Measurements from ENCODE around the gene TERB1.
"Not testable (repeated sequence)": the region's sequence is repeated elsewhere in the genome, so short reads cannot be mapped to it uniquely, and the experiment has no call there.

Gene TERB1

DNA sequence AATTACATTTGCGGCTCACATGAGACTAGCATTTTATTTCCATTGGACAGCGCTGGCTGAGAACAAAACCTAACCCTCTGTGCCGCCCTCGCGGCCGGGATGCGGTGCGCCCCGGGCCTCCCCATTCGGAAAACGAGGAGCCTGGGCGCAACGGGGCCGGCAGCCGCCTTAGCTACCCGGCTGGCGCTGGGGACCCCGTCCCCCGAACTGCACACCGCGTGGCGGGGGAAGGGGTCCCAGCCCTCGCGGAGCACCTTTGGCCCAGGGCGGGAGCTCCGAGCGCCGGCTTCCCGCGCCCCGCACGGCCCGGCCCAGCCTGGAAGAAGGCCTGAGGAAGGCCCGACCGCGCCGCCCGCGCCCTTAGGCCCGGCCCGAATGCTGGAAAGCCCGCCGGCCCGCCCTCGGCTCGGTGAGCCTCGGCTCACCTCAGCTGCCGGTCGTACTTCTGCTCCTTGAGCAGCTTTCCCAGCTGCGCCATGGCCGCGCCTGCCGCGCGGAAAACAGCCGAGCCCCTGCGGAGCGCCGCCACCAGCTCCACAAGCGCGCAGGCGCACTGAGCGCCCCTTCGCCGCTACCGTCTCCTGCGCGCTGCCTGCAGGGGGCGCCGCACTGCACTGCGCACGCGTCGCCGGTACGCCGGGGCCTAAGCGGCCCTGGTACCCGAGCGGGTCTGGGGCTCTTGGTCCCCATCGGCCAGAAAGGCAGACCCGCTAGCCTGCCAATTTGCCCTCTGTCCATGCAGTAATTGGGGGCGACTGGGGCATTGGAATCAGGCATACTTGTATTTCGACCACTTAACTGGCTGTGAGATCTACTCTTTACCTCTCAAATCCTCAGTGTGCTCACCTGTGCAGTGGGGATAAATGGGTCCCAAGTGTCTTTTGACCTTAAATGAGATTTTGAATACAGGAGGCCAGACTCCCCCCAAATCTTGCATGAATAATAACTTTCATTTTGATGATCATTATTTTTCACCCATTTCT is 29.3 kb upstream of the TERB1 start, which contains the start of gene NAE1:
Gene NAE1 (minus strand): TSS at position 555 of the 983 bp plus-strand sequence. CDS start 77 bp downstream, at position 478.
- peak; percentile 88 for DNase-seq (ENCODE audit: low spot score)

DNA sequence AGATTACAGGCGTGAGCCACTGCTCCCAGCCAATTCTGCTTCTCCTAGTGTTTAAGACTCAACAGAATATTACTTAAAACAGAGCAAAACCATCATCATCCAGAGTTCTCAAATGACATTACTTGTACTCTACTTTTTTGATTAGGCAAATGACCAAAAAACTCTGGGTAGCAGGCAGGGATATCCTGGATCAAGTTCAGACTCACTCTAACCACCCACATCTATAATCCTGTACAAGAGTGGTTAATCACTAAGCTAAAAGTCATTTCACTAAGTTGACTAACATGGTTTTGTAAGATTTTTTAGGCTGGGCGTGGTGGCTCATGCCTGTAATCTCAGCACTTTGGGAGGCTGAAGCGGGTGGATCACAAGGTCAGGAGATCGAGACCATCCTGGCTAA is 22.6 kb upstream of the TERB1 start:
- DNase-seq (ENCODE audit: low spot score), result no peak

DNA sequence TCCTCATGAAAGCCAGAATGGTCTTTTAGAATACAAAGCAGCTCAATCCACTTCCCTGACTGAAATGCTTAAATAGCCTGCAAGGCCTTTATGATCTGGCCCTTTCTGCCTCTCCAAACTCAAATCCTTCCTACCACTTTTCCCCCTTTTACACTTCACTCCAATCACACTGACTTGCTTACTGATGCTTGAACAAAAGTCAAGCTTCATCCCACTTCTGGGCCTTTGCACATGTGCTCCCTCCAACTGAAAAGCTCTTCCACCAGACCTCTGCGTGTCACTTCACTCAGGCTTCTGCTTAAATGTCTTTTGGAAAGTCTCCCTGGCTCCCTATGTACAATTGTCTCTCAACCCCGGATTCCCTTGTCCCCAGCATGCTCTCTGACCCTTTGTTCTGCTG is 13.3 kb upstream of the TERB1 start:
- DNase-seq (ENCODE audit: low spot score), result no peak

DNA sequence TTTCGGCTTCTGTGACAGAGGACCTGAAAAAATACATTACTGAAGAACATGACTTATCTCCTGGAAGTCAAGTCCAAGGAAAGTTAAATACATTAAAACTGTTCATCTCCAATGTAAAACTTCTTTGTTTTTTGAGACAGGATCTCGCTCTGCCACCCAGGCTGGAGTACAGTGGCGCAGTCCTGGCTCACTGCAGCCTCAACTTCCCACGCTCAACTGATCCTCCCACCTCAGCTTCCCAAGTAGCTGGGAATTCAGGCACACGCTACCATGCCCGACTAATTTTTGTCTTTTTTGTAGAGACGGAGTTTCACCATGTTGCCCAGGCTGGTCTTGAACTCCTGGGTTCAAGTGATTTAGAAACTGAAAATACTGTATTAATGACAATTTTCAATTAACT is 9.7 kb upstream of the TERB1 start:
- DNase-seq (ENCODE audit: low spot score), result no peak

DNA sequence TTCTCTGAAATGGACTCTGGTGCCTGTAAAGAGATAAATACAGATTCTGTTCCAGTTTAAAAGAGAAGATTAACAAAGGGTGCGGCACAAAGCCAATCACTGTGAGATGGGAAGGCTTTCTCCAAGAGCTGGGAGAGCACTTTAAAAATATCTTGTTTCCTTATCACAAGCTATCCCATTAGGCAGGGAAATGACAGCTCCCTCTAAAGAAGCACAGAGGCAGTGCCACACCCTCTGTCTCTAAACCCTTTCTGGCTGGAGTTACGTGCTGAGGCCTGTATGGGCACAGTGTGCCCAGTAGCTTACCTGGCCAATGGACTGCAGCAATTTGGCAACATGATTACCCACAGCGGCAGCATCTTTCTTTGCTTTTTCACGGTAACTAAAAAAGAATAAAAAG is 9.0 kb upstream of the TERB1 start:
- DNase-seq (ENCODE audit: low spot score), result no peak

DNA sequence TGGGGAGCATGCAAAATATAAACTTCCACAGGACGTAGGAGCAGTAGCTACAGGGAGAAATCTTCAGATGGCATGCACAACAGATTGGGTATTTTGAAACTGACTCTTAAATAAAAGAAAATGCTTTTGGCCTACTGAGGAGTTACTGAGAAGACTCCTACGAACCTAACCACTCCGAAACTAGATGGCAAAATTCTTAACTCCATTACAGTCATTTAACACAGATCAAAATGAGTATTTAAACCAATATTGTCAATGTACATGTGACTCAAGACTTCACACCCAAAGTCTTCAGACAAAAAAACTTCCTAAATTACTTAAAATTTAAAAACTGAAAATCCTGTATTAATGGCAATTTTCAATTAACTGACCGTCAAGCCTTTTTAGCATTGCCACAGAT is 8.4 kb upstream of the TERB1 start:
- DNase-seq (ENCODE audit: low spot score), result no peak

DNA sequence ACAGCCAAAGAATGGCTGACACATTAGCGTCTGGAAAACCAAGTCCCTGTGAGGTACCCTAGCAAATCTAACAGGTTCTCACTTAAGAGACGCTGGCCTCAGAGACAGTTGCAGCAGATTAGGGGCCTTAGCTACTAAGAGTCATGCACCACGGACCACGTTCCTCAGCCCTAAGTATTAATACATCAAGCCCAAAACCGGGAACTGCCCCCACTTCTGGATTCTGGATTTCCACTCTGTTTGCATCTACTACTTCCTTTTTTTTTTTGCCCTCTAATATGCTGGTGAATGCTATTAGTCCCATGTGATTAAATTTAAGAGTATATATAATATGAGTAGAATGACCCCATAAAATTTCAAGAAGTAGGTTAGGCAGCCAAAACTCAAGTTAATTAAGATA is 775 bp upstream of the TERB1 start:
- DNase-seq (ENCODE audit: low spot score), result no peak

DNA sequence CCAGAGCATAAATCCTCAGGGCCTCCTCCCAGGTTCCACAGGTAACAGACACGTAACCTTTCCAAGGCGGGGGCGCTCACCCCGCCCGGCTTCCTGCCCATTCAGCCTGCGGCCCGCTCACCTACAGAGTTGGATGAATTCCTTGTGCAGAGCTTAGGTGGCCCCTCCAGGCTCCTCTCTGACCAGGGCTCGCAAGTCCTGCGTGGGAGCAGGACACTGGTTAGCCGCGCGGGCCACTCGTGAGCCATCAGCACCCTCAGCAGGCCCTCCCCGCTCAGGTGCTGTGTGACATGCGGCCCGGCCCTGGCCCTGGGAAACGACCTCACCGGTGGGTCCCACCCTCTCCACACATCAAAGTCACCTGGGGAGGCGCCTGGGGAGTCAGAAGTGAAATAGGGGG is 528 bp downstream of the TERB1 start:
- DNase-seq (ENCODE audit: low spot score), result no peak

DNA sequence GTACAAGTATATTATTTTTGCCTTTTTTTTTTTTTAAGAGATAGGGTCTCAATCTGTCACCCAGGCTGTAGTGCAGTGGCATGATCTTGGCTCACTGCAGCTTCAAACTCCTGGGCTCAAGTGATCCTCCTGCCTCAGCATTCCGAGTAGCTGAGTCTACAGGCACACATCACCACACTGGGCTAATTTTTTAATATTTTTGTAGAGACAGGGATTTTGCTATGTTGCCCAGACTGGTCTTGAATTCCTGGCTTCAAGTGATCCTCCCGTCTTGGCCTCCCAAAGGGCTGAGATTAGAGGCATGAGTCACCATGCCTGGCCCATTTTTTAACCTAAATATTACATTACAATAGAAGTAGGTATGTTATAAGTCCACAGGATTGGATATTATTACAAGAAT is 3.2 kb downstream of the TERB1 start:
- no peak for DNase-seq (ENCODE audit: low spot score)

DNA sequence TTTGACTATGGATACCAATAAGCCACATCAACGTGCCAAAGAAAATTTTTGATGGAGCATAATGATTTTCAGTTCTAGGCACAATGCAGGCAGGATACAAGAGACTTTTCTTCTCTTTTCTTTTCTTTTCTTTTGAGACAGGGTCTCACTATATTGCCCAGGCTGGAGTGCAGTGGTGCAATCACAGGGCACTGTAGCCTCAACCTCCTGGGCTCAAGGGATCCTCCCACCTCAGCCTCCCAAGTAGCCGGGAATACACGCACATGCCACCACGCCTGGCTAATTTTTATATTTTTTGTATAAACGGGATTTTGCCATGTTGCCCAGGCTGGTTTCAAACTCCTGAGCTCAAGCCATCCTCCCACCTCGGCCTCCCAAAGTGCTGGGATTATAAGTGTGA is 7.4 kb downstream of the TERB1 start:
- DNase-seq (ENCODE audit: low spot score), result not testable (repeated sequence)

DNA sequence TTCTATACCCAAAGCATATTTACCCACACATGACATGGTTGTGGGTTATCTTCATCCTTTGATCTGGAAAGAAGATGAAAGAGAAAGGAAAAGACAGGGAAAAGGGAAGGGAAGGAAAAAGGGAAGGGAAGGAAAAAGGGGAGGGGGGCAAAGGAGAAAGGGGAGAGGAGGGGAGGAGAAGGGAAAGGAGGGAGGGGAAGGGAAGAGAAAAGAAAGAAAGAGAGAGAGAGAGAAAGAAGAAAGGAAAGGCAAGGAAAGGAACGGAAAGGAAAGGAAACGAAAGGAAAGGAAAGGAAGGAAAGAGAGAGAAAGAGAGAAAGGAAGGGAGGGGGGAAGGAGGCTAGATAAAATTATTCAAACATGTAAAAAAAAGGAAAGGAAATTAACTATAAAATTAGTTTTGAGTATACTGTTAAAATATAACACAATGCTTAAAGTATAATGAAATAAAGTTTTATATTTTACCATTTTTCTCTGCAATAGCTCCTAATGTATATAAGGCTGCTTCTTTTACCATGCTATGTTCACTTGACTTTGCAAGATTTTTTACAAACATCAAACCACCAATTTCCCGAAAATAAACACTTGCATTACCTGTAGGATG is 11.2 kb downstream of the TERB1 start:
- no peak for DNase-seq (ENCODE audit: low spot score)

DNA sequence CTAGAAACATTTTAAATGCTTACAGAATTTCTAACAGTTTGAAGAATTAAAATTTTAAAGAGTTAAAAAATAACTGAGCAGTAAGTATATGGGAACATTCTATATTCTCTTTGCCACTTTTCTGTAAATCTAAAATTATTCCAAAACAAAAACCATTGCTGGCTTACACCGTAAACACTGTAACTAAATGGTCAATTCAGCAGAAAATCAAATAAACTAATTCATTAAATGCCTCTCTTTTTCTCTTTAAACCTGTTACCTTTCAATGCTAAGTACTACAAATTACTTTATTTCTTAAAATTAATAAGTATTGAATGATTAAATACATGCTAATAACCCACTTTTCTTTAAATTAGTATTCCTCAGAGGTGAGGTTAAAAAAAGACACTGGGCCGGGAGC is 14.0 kb downstream of the TERB1 start:
- no peak for DNase-seq (ENCODE audit: low spot score)

DNA sequence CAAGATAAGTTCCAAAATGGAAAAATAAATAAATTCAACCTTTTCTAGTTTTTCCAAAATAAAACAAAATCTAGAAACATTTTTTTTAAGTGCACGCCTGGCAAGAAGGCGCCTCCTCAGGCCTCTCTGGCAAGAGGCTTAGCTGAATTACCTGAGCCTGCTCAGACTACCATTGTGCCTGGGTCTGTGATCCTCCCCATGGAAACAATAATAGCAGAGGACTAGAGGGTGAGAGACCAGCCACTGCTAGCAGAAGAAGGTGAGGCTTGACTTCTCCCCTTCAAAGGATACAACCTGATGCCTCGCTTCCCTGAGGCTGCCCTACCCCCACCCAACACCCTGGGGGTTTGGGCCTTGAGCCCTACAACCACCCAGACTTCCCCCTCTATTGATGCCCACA is 14.8 kb downstream of the TERB1 start:
- no peak for DNase-seq (ENCODE audit: low spot score)

DNA sequence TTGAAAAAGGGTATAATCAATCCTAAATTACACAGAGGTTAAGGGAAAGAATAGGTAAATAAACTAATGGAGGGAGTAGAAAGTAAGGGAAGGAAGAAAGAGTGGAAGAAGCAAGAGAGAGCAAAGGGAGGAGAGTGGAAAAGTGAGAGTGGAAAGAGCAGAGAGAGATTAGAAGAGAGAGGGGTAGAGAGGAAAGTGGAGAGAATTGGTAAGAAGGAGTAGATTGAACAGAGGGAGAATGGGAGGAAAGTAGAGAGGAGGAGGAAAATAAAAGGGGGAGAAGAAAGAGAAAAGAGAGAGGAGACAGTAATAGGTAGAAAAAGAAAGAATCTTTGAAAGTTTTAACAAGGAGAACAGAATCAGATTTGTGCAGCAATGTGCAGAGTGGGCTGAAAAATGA is 24.9 kb downstream of the TERB1 start:
- DNase-seq (ENCODE audit: low spot score), result no peak

DNA sequence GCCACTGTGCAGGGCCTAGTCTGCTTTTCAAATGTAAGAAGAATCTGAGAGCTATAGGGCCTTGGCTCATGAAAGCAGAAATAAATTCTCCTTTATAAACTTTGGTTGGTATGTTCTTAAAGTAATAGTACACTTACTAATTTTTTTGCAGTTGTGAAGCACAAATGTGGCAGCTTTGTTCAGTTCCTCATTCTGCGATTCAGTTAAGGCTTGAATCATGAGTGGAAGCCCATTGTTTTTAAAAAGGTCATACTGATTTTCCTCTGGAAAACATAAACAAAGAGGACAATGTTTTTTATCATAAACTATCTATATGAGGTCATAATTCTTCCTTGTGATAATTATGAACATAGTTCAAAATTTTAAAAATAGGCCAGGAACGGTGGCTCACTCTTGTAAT is 26.4 kb downstream of the TERB1 start:
- DNase-seq (ENCODE audit: low spot score), result no peak

DNA sequence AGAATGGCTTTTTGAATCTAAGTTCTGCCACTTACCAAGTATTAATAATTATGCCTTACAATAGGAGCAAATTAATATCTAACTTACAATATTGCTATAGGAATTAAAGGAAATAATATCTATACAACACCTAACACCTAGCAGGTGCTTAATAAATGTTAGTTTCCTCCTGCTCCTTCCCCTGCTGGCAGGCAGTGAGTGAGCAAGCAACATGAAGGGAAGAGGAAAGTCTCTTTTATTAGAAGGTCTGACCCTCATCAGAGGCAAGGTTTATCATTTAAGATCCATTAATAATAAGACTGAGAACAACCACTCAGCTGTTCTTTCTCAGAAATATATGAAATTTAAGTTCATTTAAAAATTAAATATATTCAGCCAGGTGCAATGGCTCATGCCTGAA is 43.3 kb downstream of the TERB1 start:
- no peak for DNase-seq (ENCODE audit: low spot score)

DNA sequence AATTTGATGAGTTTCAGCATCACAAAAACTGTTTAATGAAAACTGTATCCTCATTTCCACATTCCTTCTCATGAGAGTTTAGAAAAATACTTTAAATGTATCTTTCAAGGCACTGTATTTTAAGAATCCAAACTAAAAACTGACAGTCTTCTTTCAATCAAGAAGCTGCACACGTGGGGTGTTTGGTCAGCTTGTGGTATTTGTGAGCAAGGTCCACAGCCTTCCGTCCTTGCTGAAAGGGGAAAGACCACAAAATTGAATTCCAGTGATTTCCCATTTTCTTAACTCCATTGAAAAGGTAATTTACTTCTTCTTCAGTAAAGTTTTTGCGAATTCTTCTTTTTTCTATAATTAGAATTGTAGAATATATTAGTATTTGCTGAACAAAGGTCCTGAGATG is 46.6 kb downstream of the TERB1 start:
- no peak for DNase-seq (ENCODE audit: low spot score)

DNA sequence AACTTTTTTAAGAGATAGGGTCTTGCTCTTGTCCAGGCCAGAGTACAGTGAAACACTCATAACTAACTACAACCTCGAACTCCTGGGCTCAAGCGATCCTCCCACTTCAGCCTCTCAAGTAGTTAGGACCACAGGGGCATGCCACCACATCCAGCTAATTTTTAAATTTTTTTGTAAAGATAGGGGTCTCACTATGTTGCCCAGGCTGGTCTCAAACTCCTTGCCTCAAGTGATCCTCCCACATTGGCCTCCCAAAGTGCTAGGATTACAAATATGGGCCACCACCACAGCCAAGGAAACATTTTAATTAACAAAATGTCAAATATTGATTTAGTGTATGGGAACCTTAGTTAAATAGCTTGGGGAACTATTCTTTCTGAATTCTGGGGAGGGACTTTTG is 47.2 kb downstream of the TERB1 start:
- DNase-seq (ENCODE audit: low spot score), result no peak

DNA sequence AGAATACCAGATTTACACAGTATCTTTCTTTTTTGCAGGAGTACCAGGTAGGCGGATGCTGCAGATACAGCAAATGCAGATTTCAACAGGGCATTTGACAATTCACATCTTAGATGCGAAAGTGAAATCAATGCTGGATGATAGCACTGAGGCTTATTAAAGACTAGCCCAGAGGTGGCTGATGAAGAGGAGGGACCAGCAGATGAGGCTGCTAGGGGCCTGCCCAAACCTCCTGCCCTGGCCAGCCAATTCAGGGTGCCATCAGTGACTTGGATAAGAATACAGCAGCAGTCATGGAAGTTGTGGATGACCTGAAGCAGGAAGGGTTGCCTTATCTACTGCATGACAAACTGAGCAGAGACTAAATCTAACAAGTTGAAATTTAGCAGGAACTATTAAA is 48.4 kb downstream of the TERB1 start:
- DNase-seq (ENCODE audit: low spot score), result no peak

DNA sequence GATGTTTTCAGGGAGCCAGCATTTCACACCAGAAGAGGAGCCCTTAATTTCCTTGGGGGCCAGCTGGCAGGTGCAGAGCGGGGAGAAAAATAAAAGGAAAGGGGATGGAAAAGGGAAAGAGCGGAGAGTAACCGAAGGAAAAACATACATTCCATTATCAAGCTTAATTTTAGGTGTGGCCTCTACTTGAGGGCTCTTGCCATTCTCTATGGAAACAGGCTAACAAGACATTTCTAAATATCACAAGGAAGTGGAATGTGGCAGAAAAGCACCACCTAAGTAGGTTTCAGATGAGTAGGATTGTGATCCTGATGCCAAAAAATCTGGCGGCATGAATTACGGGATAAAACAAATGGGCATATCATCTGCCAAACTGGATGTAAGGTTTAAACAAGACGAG is 49.0 kb downstream of the TERB1 start:
- no peak for DNase-seq (ENCODE audit: low spot score)

DNA sequence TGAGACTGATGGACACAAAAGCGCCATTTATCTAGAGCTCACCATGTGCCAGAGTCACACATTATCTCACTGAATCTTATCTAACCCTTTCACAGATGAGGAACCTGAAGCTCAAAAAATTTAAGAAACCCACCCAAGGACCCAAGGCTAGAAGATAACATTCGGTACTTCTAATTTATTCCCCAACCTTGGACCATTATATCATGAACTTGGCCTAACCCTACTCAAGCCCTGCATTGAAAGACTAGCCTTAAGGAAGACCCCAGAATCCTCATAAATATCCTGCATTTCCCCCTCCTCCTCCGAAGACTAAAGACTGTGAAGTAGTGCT is 49.4 kb downstream of the TERB1 start:
- no peak for DNase-seq (ENCODE audit: low spot score)

DNA sequence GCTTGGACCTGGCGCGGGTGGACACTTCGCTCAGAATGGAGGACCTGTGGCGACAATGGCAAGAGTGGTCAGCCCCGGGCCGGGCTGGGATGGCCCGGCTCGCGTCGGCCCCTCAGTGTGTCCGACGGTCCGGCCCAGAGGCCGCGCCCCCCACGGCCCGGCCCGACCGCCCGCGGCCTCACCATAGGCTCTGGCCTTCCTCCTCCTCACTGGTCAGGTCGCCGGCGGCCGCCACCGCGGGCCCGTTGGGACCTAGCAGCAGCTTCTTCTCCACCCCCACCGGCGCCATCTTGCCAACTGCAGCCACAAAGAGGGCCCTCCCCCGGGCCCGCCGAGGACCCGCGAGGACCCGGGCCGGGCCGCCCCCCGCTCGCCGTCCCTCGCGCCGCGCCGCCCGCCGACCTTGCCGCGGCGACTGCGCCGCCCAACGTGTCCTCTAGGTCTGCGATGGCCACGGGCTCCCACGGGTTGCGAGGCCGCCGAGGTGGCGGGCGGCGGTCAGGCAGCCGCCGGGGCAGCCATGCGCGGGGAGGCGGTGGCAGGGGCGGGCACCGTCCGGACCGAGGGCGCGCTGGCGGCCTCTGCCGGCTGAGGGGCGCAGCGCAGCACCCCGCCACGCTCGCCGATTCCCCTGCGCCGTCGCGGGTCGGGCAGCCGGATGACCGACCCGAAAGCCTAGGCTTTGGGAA is 49.9 kb downstream of the TERB1 start, which contains the start of gene DYNC1LI2:
Gene DYNC1LI2 (minus strand): TSS at position 307 of the 689 bp plus-strand sequence. CDS start 18 bp downstream, at position 289.
- DNase-seq (ENCODE audit: low spot score), result peak; percentile 75

DNA sequence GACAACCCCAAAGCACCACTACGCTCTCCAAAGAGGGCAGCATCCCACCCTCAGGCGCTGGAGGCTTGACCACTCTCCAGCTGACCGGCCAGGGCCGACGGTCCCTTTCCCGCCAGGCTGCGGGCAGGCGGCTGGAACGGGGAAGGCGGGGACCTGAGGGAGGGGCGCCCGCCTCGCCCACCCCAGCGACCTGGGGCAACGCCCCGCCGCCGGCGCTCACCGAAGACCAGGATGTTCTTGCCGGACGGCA is 50.4 kb downstream of the TERB1 start:
- no peak for DNase-seq (ENCODE audit: low spot score)
